K562 (cell line): Measurements from ENCODE around the gene ALDH6A1. TPM values are rescaled to one million over a fixed set of nuclear protein-coding genes. Genes with fewer than 3 reads are reported as not detected.

ENCODE experiments used
- ATAC-seq: fragments of 200-7000 bp; cut with Tn5 transposase; 3 replicates; pipeline ENCODE4 v1.9.1; 2020; ENCODE audit warnings: moderate library complexity
- BruUV-seq: library from RNA; stranded (reverse); fragments of 400-500 nt; replicated peaks from 2 replicates; lab custom pipeline; 2021; lab: Mats Ljungman, UMichigan
- CTCF ChIA-PET: fragments of 300-600 bp; formaldehyde crosslinking; extraction: SDS; loops from one replicate; lab custom pipeline; 2021; ENCODE audit warnings: low intra/inter-chr PET ratio; lab: Yijun Ruan, JAX
- POLR2A ChIA-PET: fragments of 300-600, 350-650 bp; sonication (Branson Sonifier 250); formaldehyde crosslinking; extraction: SDS; loops from one replicate; lab custom pipeline; 2021; ENCODE audit warnings: antibody characterized with exemption, inconsistent platforms; lab: Yijun Ruan, JAX
- DNase-seq, 4 experiments: peaks; one replicate each; pipeline versions ENCODE4 v3.0.0 to v3.0.0-alpha.2; 2011 to 2018; ENCODE audit warnings: low spot score in 3 of 4, mixed read lengths in 3 of 4; ENCODE audit errors: extremely low read depth in 1 of 4
- FAIRE-seq: peaks from 2 replicates; lab custom pipeline; 2011; peaks lifted over from hg19 to GRCh38; lab: Jason Lieb, UNC
- H2AFZ ChIP-seq: 2 replicates; pipeline ENCODE4 v1.6.0; 2011; ENCODE audit warnings: low read depth, low read length, control low read depth, inconsistent platforms
- H3K27ac ChIP-seq: fragments of 200-600 bp; 3 replicates; pipeline ENCODE4 v1.8.0; 2011; ENCODE audit warnings: low read depth, mild to moderate bottlenecking, control low read depth, inconsistent platforms, low read length, moderate library complexity, mixed read lengths; ENCODE audit errors: extremely low read depth
- H3K27me3 ChIP-seq, 2 experiments: fragments of 300-600 bp in 1 of 2; 2 replicates in 1 of 2; 3 replicates in 1 of 2; pipeline versions ENCODE4 v1.6.0 to v1.8.0; 2011; ENCODE audit warnings: inconsistent platforms in 2 of 2, low read length in 2 of 2, mild to moderate bottlenecking in 1 of 2, mixed read lengths in 1 of 2, moderate library complexity in 1 of 2; ENCODE audit not compliant: control insufficient read depth in 2 of 2, insufficient read depth in 2 of 2
- H3K36me3 ChIP-seq: fragments of 300-600 bp; 3 replicates; pipeline ENCODE4 v1.8.0; 2011; ENCODE audit warnings: mild to moderate bottlenecking, low read length, inconsistent platforms; ENCODE audit not compliant: control insufficient read depth, insufficient read depth
- H3K4me1 ChIP-seq, 2 experiments: fragments of 200-600 bp in 1 of 2; replicated peaks in 1 of 2; 2 replicates in 1 of 2; 3 replicates in 1 of 2; pipeline versions ENCODE4 v1.5.1 to v1.8.0; 2011; ENCODE audit warnings: inconsistent platforms in 2 of 2, low read length in 2 of 2, mild to moderate bottlenecking in 1 of 2, mixed read lengths in 1 of 2, moderate library complexity in 1 of 2; ENCODE audit not compliant: control insufficient read depth in 2 of 2, insufficient read depth in 2 of 2
- H3K4me2 ChIP-seq: 2 replicates; pipeline ENCODE4 v1.6.1; 2011; ENCODE audit warnings: low read length, control low read depth, inconsistent platforms, mixed read lengths; ENCODE audit not compliant: insufficient read depth
- H3K4me3 ChIP-seq: fragments of 200-600 bp; sonication (generic), shearing (Covaris generic); 2 replicates; pipeline ENCODE4 v1.5.1; 2016; ENCODE audit warnings: control low read depth, inconsistent platforms
- H3K79me2 ChIP-seq: fragments of 200-600 bp; 3 replicates; pipeline ENCODE4 v1.8.0; 2011; ENCODE audit warnings: low read length, inconsistent platforms; ENCODE audit not compliant: control insufficient read depth, insufficient read depth
- H3K9ac ChIP-seq, 2 experiments: 2 replicates each; pipeline versions ENCODE4 v1.6.0 to v1.6.1; 2011; ENCODE audit warnings: low read depth in 2 of 2, low read length in 2 of 2, control low read depth in 1 of 2, inconsistent platforms in 1 of 2, mild to moderate bottlenecking in 1 of 2, mixed read lengths in 1 of 2; ENCODE audit not compliant: insufficient read depth in 1 of 2
- H3K9me1 ChIP-seq: one replicate; pipeline ENCODE4 v1.6.0; 2011; ENCODE audit warnings: inconsistent platforms, mild to moderate bottlenecking, low read length, moderate library complexity; ENCODE audit not compliant: control insufficient read depth, insufficient read depth
- H3K9me3 ChIP-seq: replicated peaks from 2 replicates; pipeline ENCODE4 v1.5.1; 2011; ENCODE audit warnings: low read depth, low read length, inconsistent platforms; ENCODE audit not compliant: control insufficient read depth, insufficient read depth
- H4K20me1 ChIP-seq: replicated peaks from 2 replicates; pipeline ENCODE4 v1.6.1; 2011; ENCODE audit warnings: low read length, inconsistent platforms, mixed read lengths; ENCODE audit not compliant: control insufficient read depth, insufficient read depth
- ARID2 ChIP-seq: fragments of 450-650 bp; IDR thresholded peaks from 2 replicates; pipeline ENCODE4 v1.6.1; 2017; ENCODE audit warnings: antibody characterized with exemption, mild to moderate bottlenecking
- CEBPB ChIP-seq: fragments of 450-650 bp; IDR thresholded peaks from 2 replicates; pipeline ENCODE4 v1.6.1; 2016; ENCODE audit warnings: missing genetic modification characterization, missing compliant biosample characterization
- CHD4 ChIP-seq: fragments of 200-600 bp; sonication (generic); IDR thresholded peaks from 3 replicates; pipeline ENCODE4 v1.6.1; 2012; ENCODE audit warnings: low read depth, mild to moderate bottlenecking, mixed read lengths, low read length, inconsistent platforms; ENCODE audit not compliant: insufficient read depth, insufficient replicate concordance, poor library complexity, severe bottlenecking
- CSDE1 ChIP-seq, 2 experiments: fragments of 450-650 bp; IDR thresholded peaks; 2 replicates each; pipeline ENCODE4 v1.6.1; 2016; ENCODE audit warnings: mild to moderate bottlenecking in 1 of 2
- CTCF ChIP-seq, 3 experiments: IDR thresholded peaks in 2 of 3; conservative IDR thresholded peaks in 1 of 3; 2 replicates each; pipeline ENCODE4 v1.5.1; 2011 to 2012; ENCODE audit warnings: low read length in 3 of 3, mild to moderate bottlenecking in 3 of 3, control low read depth in 2 of 3, improper control_type of control experiment in 1 of 3, inconsistent platforms in 1 of 3, low read depth in 1 of 3, mixed read lengths in 1 of 3, moderate library complexity in 1 of 3; ENCODE audit not compliant: insufficient read depth in 2 of 3
- ESRRA ChIP-seq: fragments of 450-650 bp; IDR thresholded peaks from 2 replicates; pipeline ENCODE4 v1.6.1; 2014; ENCODE audit warnings: low read depth, mild to moderate bottlenecking, moderate library complexity, borderline replicate concordance
- HDGF ChIP-seq: fragments of 450-650 bp; IDR thresholded peaks from 2 replicates; pipeline ENCODE4 v1.6.1; 2016
- MEF2D ChIP-seq: conservative IDR thresholded peaks from 2 replicates; pipeline ENCODE4 v1.6.1; 2016; ENCODE audit warnings: low read depth, missing genetic modification characterization, missing compliant biosample characterization
- MYNN ChIP-seq, 2 experiments: sonication (generic); formaldehyde crosslinking in 1 of 2; IDR thresholded peaks; 2 replicates each; pipeline versions ENCODE4 v1.5.0 to v1.6.1; 2016 to 2020; ENCODE audit warnings: antibody characterized with exemption in 1 of 2, missing genetic modification reagents in 1 of 2
- NEUROD1 ChIP-seq: fragments of 150-350 bp; IDR thresholded peaks from 2 replicates; pipeline ENCODE4 v1.6.1; 2014; ENCODE audit warnings: borderline replicate concordance, low read length, low read depth; ENCODE audit not compliant: partially characterized antibody
- NFYB ChIP-seq: IDR thresholded peaks from 2 replicates; pipeline ENCODE4 v1.6.1; 2011; ENCODE audit warnings: mild to moderate bottlenecking, moderate library complexity; ENCODE audit not compliant: insufficient read length; ENCODE audit errors: extremely low read depth
- PHB ChIP-seq: fragments of 250-450 bp; sonication (Bioruptor Pico); IDR thresholded peaks from 2 replicates; pipeline ENCODE4 v1.5.0; 2021
- PHB2 ChIP-seq: fragments of 450-650 bp; IDR thresholded peaks from 2 replicates; pipeline ENCODE4 v1.6.1; 2017; ENCODE audit warnings: low read depth
- SAFB ChIP-seq: fragments of 200-400 bp; formaldehyde crosslinking; IDR thresholded peaks from 2 replicates; pipeline ENCODE4 v1.6.1; 2017; ENCODE audit warnings: low read depth, low read length, borderline replicate concordance
- SP2 ChIP-seq: IDR thresholded peaks from 2 replicates; pipeline ENCODE4 v1.6.1; 2011; ENCODE audit warnings: mild to moderate bottlenecking, low read depth, low read length, moderate library complexity; ENCODE audit not compliant: poor library complexity, severe bottlenecking; ENCODE audit errors: extremely low read depth
- YBX1 ChIP-seq: fragments of 450-650 bp; IDR thresholded peaks from 2 replicates; pipeline ENCODE4 v1.7.1; 2016; ENCODE audit warnings: mild to moderate bottlenecking
- ZNF124 ChIP-seq: sonication (generic); formaldehyde crosslinking; IDR thresholded peaks from 2 replicates; pipeline ENCODE4 v1.8.1; 2022; ENCODE audit warnings: missing genetic modification reagents
- ZNF282 ChIP-seq: sonication (generic); formaldehyde crosslinking; IDR thresholded peaks from 2 replicates; pipeline ENCODE4 v1.8.1; 2023; ENCODE audit warnings: missing genetic modification reagents
- ZNF584 ChIP-seq: fragments of 200-800 bp; sonication (Bioruptor generic); IDR thresholded peaks from 2 replicates; pipeline ENCODE4 v1.6.1; 2016; ENCODE audit warnings: low read depth, mild to moderate bottlenecking, missing genetic modification characterization, missing compliant biosample characterization
- ZNF586 ChIP-seq: fragments of 450-650 bp; formaldehyde crosslinking; conservative IDR thresholded peaks from 2 replicates; pipeline ENCODE4 v1.4.0; 2020; ENCODE audit warnings: mild to moderate bottlenecking, moderate library complexity
- WGBS: fragments of 100-300 bp; shearing (Covaris generic); methylation state at CpG from one replicate; pipeline ENCODE4 v1.1.6; 2016; ENCODE audit warnings: low coverage, mixed read lengths; ENCODE audit not compliant: insufficient coverage; ENCODE audit errors: missing lambda C conversion rate; 5-methylcytosine and 5-hydroxymethylcytosine counted together
- in situ Hi-C: fragments of 300-500 bp; cut with MboI; formaldehyde crosslinking; loops from 4 replicates; pipeline ENCODE4 v1.15.0; 2018; ENCODE audit warnings: inconsistent platforms, mixed read lengths
- intact Hi-C: fragments of 100-400 bp; cut with micrococcal nuclease; formaldehyde crosslinking; loops from 2 replicates; pipeline ENCODE4 v1.14.2; 2022
- polyA plus RNA-seq, 8 experiments: library from polyadenylated mRNA; depleted of rRNA in 4 of 8; stranded (reverse) in 5 of 8; unstranded in 3 of 8; fragments of >200 nt; fragmentation: Nextera tagmentation in 2 of 8; fragmentation: Illumina TruSeq in 1 of 8; extraction: Ambion mirVana in 2 of 8; extraction: Trizol in 1 of 8; gene quantifications; 2 replicates each; pipeline versions ENCODE4 v1.2.1 to v1.2.3, GENCODE V29; 2011 to 2014; ENCODE audit warnings: inconsistent platforms in 1 of 8, missing spikeins in 1 of 8
- total RNA-seq, 7 experiments: library from RNA; depleted of rRNA in 6 of 7; stranded (reverse); fragments of >200 nt in 6 of 7; fragmentation: Illumina TruSeq in 2 of 7; extraction: Trizol in 2 of 7; gene quantifications; 2 replicates each; pipeline versions ENCODE4 v1.2.1 to v1.2.3, GENCODE V29; 2011 to 2021; ENCODE audit warnings: low replicate concordance in 1 of 7

Gene ALDH6A1
- total and polyA plus RNA-seq, 9 of the 15 experiments (the other 6 are each of a cell fraction or from before 2014, with no cell fraction given): 3.1 to 11.5 (median 4.6) TPM

GRCh38 chr14:74089251-74090020 is 5.2 kb upstream of the ALDH6A1 start:
- no peaks in the 10 kb centered on the region for H3K9me1 ChIP-seq
- H3K4me3 ChIP-seq: no peak overlapping the region
- in situ Hi-C loops: no loop called here
- H3K4me2 ChIP-seq: no peak overlapping the region
- FAIRE-seq (no peak), ATAC-seq (peak; percentile 67)
- POLR2A ChIA-PET: no interaction called here
- H3K27ac ChIP-seq: no peak overlapping the region
- H3K79me2 ChIP-seq: peaks cover 24% of the 10 kb centered on the region
- H3K9me3 ChIP-seq: no peaks in the 10 kb centered on the region
- intact Hi-C loops: no loop called here
- no peak overlapping the region for H3K9ac ChIP-seq
- H2AFZ ChIP-seq: no peak overlapping the region
- 37% methylated on average over 6 of the region's 8 CpGs for WGBS
- no peaks in the 10 kb centered on the region for H4K20me1 ChIP-seq
- no peaks in the 10 kb centered on the region for H3K27me3 ChIP-seq
- TF ChIP-seq HDGF (no peak), PHB (CRISPR knock-in tag) (no peak), ZNF282 (no peak), CTCF (IDR thresholded peaks at IDR 0.05 in 2 of 3, conservative IDR thresholded peaks at IDR 0.05 in 1 of 3; ENCODE audit: insufficient read depth in 2 of 3, low read depth in 1 of 3, low read length in 3 of 3) (no peak), ARID2 (no peak), NFYB (no peak), YBX1 (no peak), SP2 (no peak), CEBPB (tag) (peak; percentile 73), SAFB (no peak), PHB2 (no peak), MYNN (IDR thresholded peaks at IDR 0.05) (peak; percentile 75; the same call in 1 of the 2 replicates), MYNN (CRISPR knock-in tag; IDR thresholded peaks at IDR 0.05) (no peak), CHD4 (no peak), MEF2D (tag) (no peak), ZNF124 (no peak), CSDE1 (IDR thresholded peaks at IDR 0.05) (no peak), ZNF584 (CRISPR knock-in tag) (no peak), ZNF586 (no peak), ESRRA (peak; percentile 48; the same call in 1 of the 2 replicates), NEUROD1 (no peak)
- TF ChIP-seq, all 486 proteins: peak for 3
- peaks cover 8 to 9% of the 10 kb centered on the region in 2 experiments; a peak in 2 of 5 replicates for H3K4me1 ChIP-seq
- no peak for DNase-seq
- H3K36me3 ChIP-seq: peaks cover 5% of the 10 kb centered on the region; the same call in 2 of the 3 replicates
- CTCF ChIA-PET: no interaction called here
- BruUV-seq: no TSS peak
